Testis (tissue), 3 donors: ENCODE results near the gene DEFB113. TPM values are rescaled to one million over a fixed set of nuclear protein-coding genes. Genes with fewer than 3 reads are reported as not detected.

ENCODE experiments used
- DNase-seq: peaks from one replicate; pipeline ENCODE4 v3.0.0-alpha.2; 2019
- H3K27ac ChIP-seq, 2 donors: fragments of 200-600 bp; sonication (generic); one replicate each; pipeline ENCODE4 v1.5.1; 2019
- H3K27me3 ChIP-seq: fragments of 200-600 bp; sonication (generic); one replicate; pipeline ENCODE4 v1.5.1; 2019
- H3K36me3 ChIP-seq: fragments of 200-600 bp; sonication (generic); one replicate; pipeline ENCODE4 v1.5.1; 2017; ENCODE audit warnings: low read depth; ENCODE audit errors: missing control alignments
- H3K4me1 ChIP-seq: fragments of 200-600 bp; sonication (generic); one replicate; pipeline ENCODE4 v1.5.1; 2019
- H3K4me3 ChIP-seq, 2 donors: fragments of 200-600 bp; sonication (generic); one replicate each; pipeline ENCODE4 v1.5.1; 2017 to 2019
- H3K9me3 ChIP-seq: fragments of 200-600 bp; sonication (generic); one replicate; pipeline ENCODE4 v1.5.1; 2017
- POLR2A ChIP-seq: fragments of 450-650 bp; IDR thresholded peaks from one replicate; pipeline ENCODE4 v1.6.1; 2017; ENCODE audit warnings: antibody characterized with exemption, mild to moderate bottlenecking, moderate library complexity
- WGBS, 2 donors: methylation state at CpG; one replicate each; pipeline ENCODE4 v1.1.5; 2018; 5-methylcytosine and 5-hydroxymethylcytosine counted together
- intact Hi-C: fragments of 100-400 bp; cut with DNase I; formaldehyde crosslinking; loops from one replicate; pipeline ENCODE4 v1.15.1; 2023; ENCODE audit warnings: low total_unique reads
- polyA plus RNA-seq: library from polyadenylated mRNA; stranded (reverse); fragments of 350-450 nt; fragmentation: Illumina TruSeq; extraction: RNeasy Lipid Tissue Mini Kit (QIAGEN cat#74804); gene quantifications from one replicate; pipeline ENCODE4 v1.2.3, GENCODE V29; 2014; ENCODE audit warnings: low read depth, low replicate concordance; ENCODE audit not compliant: insufficient read depth
- total RNA-seq, 2 donors: library from RNA; depleted of rRNA; stranded (reverse); fragments of >200 nt; gene quantifications; one replicate each; pipeline ENCODE4 v1.2.3, GENCODE V29; 2016
- TF ChIP-seq, protein P1 (sequence below), 3 experiments: fragments of 450-650 bp in 2 of 3; fragments of 200-600 bp in 1 of 3; sonication (generic) in 1 of 3; IDR thresholded peaks; one replicate each; pipeline ENCODE4 v1.5.1; 2016 to 2019; ENCODE audit warnings: antibody characterized with exemption in 3 of 3, mild to moderate bottlenecking in 2 of 3, moderate library complexity in 1 of 3

The DEFB113 gene
- total and polyA plus RNA-seq, 3 donors from 2014 or later = not detected

DNA sequence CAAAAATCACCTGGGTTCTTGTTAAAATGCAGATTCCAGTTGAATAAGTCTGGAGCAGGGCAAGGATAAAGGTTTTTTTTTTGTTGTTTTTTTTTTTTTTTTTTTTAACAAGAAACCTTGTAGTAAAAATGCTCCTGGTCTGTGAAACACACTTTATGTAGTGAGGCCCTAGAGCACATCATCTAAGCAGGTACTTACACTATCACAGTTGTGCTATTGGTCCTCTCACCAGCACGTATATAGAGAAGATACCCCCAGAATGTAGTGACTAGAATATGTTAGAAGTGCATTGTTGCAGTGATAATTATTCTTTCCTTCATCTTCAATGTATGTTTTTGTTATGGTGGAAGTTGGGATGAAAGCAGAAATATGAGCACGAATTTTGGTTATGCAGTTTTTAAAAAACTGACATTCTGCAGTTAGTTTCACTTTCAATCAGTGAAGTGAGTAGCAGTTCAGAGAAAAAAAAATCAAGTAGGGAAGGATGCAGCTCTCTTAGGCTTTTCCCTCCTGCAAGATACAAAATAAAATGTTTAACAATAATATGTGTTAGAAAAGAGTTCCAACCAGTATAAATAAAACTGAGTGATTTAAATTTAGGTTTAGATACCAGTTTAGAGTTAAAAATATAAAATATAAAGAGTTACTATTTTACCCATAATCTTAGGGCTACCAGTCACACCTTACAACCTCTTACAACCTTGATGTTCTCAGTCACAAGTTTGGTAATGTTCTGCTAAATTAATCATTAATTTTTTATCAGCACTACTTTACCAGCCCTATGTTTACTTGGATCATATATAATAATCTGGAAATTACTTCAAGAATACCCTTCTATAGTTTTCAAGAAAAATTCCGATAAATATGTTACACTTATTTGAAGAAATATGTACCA lies 9.2 kb upstream of the DEFB113 start:
- H3K4me1 ChIP-seq = no peaks in the 10 kb centered on the region
- intact Hi-C loops = no loop called here
- no peak for TF ChIP-seq POLR2A
- TF ChIP-seq, protein P1, sequence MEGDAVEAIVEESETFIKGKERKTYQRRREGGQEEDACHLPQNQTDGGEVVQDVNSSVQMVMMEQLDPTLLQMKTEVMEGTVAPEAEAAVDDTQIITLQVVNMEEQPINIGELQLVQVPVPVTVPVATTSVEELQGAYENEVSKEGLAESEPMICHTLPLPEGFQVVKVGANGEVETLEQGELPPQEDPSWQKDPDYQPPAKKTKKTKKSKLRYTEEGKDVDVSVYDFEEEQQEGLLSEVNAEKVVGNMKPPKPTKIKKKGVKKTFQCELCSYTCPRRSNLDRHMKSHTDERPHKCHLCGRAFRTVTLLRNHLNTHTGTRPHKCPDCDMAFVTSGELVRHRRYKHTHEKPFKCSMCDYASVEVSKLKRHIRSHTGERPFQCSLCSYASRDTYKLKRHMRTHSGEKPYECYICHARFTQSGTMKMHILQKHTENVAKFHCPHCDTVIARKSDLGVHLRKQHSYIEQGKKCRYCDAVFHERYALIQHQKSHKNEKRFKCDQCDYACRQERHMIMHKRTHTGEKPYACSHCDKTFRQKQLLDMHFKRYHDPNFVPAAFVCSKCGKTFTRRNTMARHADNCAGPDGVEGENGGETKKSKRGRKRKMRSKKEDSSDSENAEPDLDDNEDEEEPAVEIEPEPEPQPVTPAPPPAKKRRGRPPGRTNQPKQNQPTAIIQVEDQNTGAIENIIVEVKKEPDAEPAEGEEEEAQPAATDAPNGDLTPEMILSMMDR (IDR thresholded peaks at IDR 0.05) = no peak
- 49 to 65% methylated on average over 3 of the region's 3 CpGs for WGBS, 2 donors
- H3K4me3 ChIP-seq = no peak overlapping the region
- H3K27ac ChIP-seq = no peak overlapping the region
- H3K9me3 ChIP-seq = no peaks in the 10 kb centered on the region
- DNase-seq = no peak
- no peaks in the 10 kb centered on the region for H3K36me3 ChIP-seq
- H3K27me3 ChIP-seq = no peaks in the 10 kb centered on the region

DNA sequence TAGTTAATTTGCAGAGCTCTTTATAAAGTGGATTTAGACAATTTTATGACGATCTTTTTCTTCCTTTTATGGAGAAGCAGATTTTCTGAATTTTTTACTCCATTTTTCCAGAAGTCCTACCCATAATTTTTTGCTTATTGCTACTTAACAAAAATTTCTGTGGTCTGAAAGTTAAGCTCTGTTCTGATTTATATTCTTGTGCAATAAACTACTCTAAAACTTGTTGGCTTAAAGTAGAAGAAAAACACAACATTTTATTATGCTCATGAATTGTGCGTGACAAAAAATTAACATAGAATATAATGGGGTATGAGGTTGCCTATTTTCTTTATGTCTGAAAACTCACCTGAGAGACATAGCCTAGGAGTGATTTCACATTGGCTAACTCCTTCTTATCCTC lies 2.6 kb downstream of the DEFB113 start:
- Histone ChIP-seq H3K4me3 (no peak overlapping the region), H3K27me3 (no peaks in the 10 kb centered on the region), H3K4me1 (no peaks in the 10 kb centered on the region), H3K9me3 (no peaks in the 10 kb centered on the region), H3K27ac (no peak overlapping the region), H3K36me3 (no peaks in the 10 kb centered on the region)
- TF ChIP-seq, protein P1 (IDR thresholded peaks at IDR 0.05) = no peak
- no peak for TF ChIP-seq POLR2A
- WGBS, 2 donors = 65 to 69% methylated on average over 2 of the region's 2 CpGs
- intact Hi-C loops = no loop called here
- DNase-seq = no peak

DNA sequence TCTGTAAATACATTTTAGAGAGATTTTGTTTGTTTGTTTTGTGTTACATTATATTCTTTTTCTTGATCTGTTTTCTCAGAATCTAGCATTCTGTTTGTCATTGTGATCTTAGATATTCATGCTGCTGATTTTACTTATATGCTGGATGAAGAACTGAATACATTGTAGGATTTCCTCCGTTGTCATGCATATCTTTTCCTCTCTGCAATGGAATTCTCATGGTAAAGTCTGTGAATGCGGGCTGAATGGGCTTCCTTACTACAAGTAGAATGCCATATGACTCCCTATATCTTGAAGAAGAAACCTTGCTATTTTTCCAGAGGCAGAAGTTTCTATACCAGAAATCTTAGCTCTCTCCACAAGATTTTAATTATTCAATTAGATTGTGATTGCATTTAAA lies 3.1 kb downstream of the DEFB113 start:
- no peak for DNase-seq
- intact Hi-C loops = no loop called here
- 43 to 44% methylated on average over 2 of the region's 2 CpGs for WGBS, 2 donors
- no peak overlapping the region for H3K27ac ChIP-seq
- H3K27me3 ChIP-seq = no peaks in the 10 kb centered on the region
- no peaks in the 10 kb centered on the region for H3K36me3 ChIP-seq
- H3K9me3 ChIP-seq = no peaks in the 10 kb centered on the region
- TF ChIP-seq, protein P1 (IDR thresholded peaks at IDR 0.05) = no peak
- no peak for TF ChIP-seq POLR2A
- H3K4me1 ChIP-seq = no peaks in the 10 kb centered on the region
- no peak overlapping the region for H3K4me3 ChIP-seq

DNA sequence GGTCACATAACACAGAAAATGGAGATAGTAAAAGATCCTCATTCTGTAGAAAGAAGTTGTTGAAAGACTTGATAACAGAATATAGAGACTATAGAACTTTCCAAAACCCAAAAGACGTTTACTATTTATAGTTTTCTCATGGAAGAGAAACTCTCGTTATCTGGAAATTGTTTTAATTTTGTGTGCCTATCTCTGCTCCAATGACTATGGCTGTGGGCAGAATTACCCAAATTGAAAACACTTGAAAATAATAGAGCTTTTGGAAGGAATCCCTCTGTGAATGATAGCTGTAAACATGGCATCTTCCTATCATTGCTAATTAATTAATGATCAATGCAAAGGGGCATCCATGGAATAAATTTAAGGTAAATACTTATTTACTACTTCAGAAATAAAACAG lies 5.4 kb downstream of the DEFB113 start, which contains the start of gene DEFB114:
TSS of gene DEFB114 (minus strand) at position 101 of the 400 bp plus-strand sequence. CDS start at position 42, 59 bp downstream.
- intact Hi-C loops = no loop called here
- WGBS, 2 donors = 77 to 85% methylated on average over 2 of the region's 2 CpGs
- H3K27me3 ChIP-seq = no peaks in the 10 kb centered on the region
- DNase-seq = no peak
- no peak within 1 kb of the TSS for H3K27ac ChIP-seq
- H3K4me1 ChIP-seq = no peaks in the 10 kb centered on the region
- H3K9me3 ChIP-seq = no peaks in the 10 kb centered on the region
- TF ChIP-seq, protein P1 (IDR thresholded peaks at IDR 0.05) = no peak
- no peak for TF ChIP-seq POLR2A
- no peaks in the 10 kb centered on the region for H3K36me3 ChIP-seq
- no peak within 1 kb of the TSS for H3K4me3 ChIP-seq
